GM18526 (cell line): Measurements from ENCODE around the gene CEP85.

Experiments
- POLR2A ChIP-seq: IDR thresholded peaks from 3 replicates; pipeline ENCODE4 v1.6.1; 2011; ENCODE audit not compliant: insufficient read length; ENCODE audit errors: extremely low read depth

Gene CEP85, protein sequence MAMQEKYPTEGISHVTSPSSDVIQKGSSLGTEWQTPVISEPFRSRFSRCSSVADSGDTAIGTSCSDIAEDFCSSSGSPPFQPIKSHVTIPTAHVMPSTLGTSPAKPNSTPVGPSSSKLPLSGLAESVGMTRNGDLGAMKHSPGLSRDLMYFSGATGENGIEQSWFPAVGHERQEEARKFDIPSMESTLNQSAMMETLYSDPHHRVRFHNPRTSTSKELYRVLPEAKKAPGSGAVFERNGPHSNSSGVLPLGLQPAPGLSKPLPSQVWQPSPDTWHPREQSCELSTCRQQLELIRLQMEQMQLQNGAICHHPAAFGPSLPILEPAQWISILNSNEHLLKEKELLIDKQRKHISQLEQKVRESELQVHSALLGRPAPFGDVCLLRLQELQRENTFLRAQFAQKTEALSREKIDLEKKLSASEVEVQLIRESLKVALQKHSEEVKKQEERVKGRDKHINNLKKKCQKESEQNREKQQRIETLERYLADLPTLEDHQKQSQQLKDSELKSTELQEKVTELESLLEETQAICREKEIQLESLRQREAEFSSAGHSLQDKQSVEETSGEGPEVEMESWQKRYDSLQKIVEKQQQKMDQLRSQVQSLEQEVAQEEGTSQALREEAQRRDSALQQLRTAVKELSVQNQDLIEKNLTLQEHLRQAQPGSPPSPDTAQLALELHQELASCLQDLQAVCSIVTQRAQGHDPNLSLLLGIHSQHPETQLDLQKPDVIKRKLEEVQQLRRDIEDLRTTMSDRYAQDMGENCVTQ

GRCh38 chr1:26233903-26234643, at the start of gene CEP85:
TSS of gene CEP85 (plus strand) at chr1:26234200. CDS start at chr1:26239784, 5,584 bp downstream.
- peak; percentile 93 for TF ChIP-seq POLR2A

DNA sequence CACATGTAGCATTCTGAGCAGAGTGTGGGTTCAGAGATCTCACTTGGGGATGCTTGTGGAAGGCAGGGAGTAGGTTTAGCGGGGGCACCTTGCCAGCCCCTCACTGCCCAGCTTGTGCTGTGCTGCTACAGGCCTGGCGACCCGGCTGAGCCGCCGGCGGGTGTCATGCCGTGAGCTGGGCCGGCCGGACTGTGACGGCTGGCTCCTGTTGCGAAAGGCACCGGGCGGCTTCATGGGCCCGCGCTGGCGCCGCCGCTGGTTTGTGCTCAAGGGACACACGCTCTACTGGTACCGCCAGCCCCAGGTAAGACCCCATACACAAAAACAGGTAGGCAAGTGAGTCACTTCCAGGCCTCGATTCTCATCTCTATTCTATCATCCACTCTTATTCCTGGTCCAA, 49.1 kb upstream of the CEP85 start:
- TF ChIP-seq POLR2A: no peak

- no peak for TF ChIP-seq POLR2A
Observed at GRCh38 chr1:26187882-26188281, 46.1 kb upstream of the CEP85 start.

DNA sequence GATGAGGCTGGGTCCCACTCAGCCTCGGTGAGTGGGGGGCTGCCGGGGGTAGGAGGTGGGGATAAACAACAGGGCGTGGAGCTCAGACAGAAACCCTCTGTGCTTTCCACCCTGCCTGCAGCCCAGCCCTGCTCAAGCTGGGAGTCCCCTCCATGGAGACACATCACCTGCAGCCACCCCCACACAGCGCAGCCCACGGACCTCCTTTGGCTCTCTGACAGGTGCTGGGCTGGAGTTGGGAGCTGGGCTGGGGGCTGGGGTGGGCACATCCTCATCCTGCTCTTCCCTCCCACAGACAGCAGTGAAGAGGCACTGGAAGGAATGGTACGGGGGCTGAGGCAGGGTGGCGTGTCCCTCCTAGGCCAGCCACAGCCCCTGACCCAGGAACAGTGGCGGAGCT, 45.5 kb upstream of the CEP85 start:
- no peak for TF ChIP-seq POLR2A

DNA sequence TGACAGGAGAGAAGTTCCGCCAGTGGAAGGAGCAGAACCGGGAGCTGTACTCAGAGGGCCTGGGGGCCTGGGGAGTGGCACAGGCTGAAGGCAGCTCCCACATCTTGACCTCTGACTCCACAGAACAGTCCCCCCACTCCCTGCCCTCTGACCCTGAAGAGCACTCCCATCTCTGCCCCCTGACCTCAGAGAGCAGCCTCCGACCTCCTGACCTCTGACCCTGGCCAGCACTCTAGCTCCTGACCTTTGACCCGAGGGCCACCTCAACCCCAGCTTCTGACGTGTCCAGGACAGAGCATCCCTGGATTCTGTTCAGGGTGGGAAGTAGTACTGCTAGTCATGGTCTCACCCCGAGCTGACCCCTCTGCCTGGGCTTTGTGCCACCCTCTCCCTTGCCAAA, 44.7 kb upstream of the CEP85 start:
- no peak for TF ChIP-seq POLR2A

- TF ChIP-seq POLR2A: no peak
Observed at GRCh38 chr1:26189751-26190275, 44.2 kb upstream of the CEP85 start.

DNA sequence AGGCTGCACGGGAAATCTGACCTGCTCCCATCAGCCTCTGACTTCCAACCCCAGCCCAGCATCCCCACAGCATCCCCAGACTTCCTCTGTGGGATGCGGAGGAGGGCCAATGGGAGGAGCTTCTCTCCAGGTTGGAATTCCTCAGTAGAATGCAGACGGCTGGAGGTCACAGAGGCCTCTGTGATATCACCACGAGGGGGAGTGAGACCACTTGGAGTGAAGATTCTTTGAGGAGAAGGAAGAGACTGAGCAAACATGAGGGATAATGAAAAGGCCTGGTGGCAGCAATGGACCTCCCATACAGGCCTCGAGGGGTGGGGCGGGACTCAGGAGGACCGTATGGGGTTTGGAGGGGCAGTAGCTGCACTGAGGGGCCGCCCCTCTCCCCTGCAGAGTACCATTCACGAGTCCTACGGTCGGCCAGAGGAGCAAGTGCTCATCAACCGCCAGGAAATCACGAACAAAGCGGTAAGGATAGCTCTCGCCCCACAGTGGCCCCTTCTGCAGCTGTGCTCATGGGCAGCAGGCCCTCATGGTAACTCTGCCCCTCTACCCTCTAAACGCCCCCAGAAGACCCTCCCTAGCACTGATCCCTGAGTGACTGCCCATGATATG, 43.5 kb upstream of the CEP85 start, which contains the start of gene CATSPER4:
TSS of gene CATSPER4 (plus strand) at position 230 of the 615 bp plus-strand sequence. CDS start at position 256, 26 bp downstream.
- TF ChIP-seq POLR2A: no peak

GRCh38 chr1:26191739-26192138, 42.3 kb upstream of the CEP85 start:
- TF ChIP-seq POLR2A: no peak

DNA sequence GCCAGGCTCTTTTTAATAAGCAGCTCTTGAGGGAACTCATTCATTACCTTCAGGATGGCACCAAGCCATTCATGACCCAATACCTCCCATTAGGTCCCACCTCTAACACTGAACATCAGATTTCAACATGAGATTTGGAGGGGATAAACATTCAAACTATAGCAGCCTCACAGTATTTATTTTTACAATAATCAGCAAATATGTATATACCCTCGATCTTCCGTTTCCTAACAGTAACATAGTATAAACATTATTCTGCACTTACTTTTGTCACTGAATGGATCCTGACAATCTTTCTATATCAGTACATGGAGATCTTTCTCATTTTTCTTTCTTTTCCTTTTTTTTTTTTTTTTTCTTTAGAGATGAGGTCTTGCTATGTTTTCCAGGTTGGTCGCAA, 38.2 kb upstream of the CEP85 start:
- no peak for TF ChIP-seq POLR2A

- no peak for TF ChIP-seq POLR2A
Observed at GRCh38 chr1:26197301-26197700, 36.7 kb upstream of the CEP85 start.

- no peak for TF ChIP-seq POLR2A
Observed at GRCh38 chr1:26197813-26198212, 36.2 kb upstream of the CEP85 start.

DNA sequence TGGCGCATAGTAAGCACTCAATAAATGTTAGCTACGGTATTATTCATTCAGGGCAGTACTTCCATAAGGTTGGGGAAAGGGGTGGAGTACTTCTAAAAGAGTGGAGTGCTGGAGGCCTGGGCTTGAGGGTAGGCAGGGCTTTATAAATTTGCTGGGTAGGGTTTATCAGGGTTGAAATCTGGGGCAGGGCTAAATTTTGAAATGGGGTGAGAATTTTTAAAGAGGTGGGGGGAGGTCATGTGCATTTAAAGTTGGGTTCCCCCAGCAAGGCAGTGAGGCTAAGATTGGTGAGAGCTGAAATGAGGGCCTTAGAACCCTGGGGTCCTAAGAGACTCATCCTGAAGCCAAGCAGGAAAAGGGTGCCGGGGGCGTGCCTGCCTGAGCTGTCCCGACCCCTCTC, 33.6 kb upstream of the CEP85 start:
- no peak for TF ChIP-seq POLR2A

DNA sequence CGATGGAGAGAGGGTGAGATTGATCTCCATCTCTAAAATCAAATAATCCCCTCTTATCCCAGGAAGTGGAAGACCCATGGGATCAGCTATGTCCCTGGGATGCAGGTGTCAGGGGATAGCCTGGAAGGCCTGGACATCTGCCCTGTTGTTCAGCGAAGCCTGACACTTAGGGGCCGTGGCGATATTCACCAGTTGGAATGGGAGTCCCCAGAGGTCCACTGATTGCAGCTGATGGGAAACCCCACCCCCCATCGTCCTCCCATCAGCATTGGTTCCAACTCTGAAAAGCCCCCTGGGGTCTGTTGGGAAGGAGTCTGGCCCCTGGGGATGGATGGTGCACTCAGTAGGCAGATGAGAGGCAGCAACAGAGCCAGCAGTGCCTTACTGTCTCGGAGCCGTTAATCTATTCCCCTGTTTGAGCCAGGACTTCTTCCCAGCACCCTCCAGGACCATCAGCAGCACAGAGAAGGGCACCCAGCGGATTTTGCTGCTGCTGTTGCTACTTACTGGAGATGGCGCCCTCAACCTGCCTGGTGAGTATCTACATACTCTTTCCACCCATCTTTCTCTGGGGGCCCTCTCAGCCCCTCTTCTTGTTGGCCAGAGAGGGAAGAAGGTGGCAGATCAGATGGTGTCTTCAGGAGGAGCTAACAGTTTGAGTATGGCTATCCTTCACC, 30.2 kb upstream of the CEP85 start:
- no peak for TF ChIP-seq POLR2A

- TF ChIP-seq POLR2A: no peak
Observed at GRCh38 chr1:26210147-26210870, 23.7 kb upstream of the CEP85 start.
